ENCODE measurements around the gene CISD2.
"Not testable (repeated sequence)": the region's sequence is repeated elsewhere in the genome, so short reads cannot be mapped to it uniquely, and the experiment has no call there.

DNA sequence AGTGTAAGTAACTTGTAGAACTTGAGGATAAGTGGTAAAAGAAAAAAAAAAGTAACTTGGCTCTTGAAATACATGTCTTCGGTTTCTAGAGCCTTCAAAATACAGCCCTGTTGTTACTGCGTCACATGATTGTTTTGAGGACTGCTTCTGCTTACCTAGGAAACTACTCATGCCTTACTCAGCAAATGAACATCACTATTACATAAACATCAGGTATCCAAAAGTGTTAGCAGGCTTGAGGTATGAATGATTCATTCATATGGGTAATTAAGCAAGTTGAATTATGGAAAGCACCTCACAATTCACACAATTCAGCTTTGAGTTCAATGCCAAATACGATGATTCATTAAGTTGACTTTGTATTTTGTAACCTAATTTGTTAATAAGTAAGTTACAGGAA, 21.1 kb downstream of the CISD2 start:
- not testable (repeated sequence) for TF ChIP-seq POLR2A (IDR thresholded peaks at IDR 0.05)
- TF ChIP-seq, protein P1, sequence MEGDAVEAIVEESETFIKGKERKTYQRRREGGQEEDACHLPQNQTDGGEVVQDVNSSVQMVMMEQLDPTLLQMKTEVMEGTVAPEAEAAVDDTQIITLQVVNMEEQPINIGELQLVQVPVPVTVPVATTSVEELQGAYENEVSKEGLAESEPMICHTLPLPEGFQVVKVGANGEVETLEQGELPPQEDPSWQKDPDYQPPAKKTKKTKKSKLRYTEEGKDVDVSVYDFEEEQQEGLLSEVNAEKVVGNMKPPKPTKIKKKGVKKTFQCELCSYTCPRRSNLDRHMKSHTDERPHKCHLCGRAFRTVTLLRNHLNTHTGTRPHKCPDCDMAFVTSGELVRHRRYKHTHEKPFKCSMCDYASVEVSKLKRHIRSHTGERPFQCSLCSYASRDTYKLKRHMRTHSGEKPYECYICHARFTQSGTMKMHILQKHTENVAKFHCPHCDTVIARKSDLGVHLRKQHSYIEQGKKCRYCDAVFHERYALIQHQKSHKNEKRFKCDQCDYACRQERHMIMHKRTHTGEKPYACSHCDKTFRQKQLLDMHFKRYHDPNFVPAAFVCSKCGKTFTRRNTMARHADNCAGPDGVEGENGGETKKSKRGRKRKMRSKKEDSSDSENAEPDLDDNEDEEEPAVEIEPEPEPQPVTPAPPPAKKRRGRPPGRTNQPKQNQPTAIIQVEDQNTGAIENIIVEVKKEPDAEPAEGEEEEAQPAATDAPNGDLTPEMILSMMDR (IDR thresholded peaks at IDR 0.05) = not testable (repeated sequence)

All from Peyer's patch (tissue), 4 donors.